ENCODE measurements around the gene FBRS.

The FBRS gene

GRCh38 chr16:30649725-30650368, 8.4 kb upstream of the FBRS start:
- TF ChIP-seq TEAD4 (IDR thresholded peaks at IDR 0.05) (no peak), USF1 (IDR thresholded peaks at IDR 0.05) (no peak), ZBTB7A (IDR thresholded peaks at IDR 0.05; ENCODE audit: low read depth) (no peak), NFIC (IDR thresholded peaks at IDR 0.05) (no peak), EP300 (IDR thresholded peaks at IDR 0.05; ENCODE audit: borderline replicate concordance) (no peak), MAX (IDR thresholded peaks at IDR 0.05) (no peak), FOXM1 (IDR thresholded peaks at IDR 0.05; ENCODE audit: borderline replicate concordance, low read depth) (no peak), RAD21 (IDR thresholded peaks at IDR 0.05; ENCODE audit: low read depth) (no peak), YY1 (IDR thresholded peaks at IDR 0.05; ENCODE audit: low read depth) (no peak), TAF1 (IDR thresholded peaks at IDR 0.05; ENCODE audit: low read depth) (no peak), TCF12 (IDR thresholded peaks at IDR 0.05; ENCODE audit: low read depth) (no peak), EGR1 (IDR thresholded peaks at IDR 0.05) (no peak), CEBPB (IDR thresholded peaks at IDR 0.05) (no peak), CREB1 (IDR thresholded peaks at IDR 0.05; ENCODE audit: low read depth) (no peak)

- TF ChIP-seq RAD21 (IDR thresholded peaks at IDR 0.05; ENCODE audit: low read depth), result no peak
- TF ChIP-seq NFIC (IDR thresholded peaks at IDR 0.05), result no peak
- peak; percentile 100 for TF ChIP-seq YY1 (IDR thresholded peaks at IDR 0.05; ENCODE audit: low read depth)
- TF ChIP-seq TEAD4 (IDR thresholded peaks at IDR 0.05), result no peak
- TF ChIP-seq TAF1 (IDR thresholded peaks at IDR 0.05; ENCODE audit: low read depth), result no peak
- peak; percentile 91 for TF ChIP-seq EGR1 (IDR thresholded peaks at IDR 0.05)
- TF ChIP-seq ZBTB7A (IDR thresholded peaks at IDR 0.05; ENCODE audit: low read depth), result no peak; the same call in none of the 2 replicates
- TF ChIP-seq FOXM1 (IDR thresholded peaks at IDR 0.05; ENCODE audit: borderline replicate concordance, low read depth), result peak; percentile 59; the same call in 1 of the 2 replicates
- no peak for TF ChIP-seq REST (IDR thresholded peaks at IDR 0.05; ENCODE audit: low read depth)
- TF ChIP-seq CEBPB (IDR thresholded peaks at IDR 0.05), result no peak
- peak; percentile 24; the same call in 1 of the 2 replicates for TF ChIP-seq MAX (IDR thresholded peaks at IDR 0.05)
- peak; percentile 58; the same call in 1 of the 2 replicates for TF ChIP-seq CREB1 (IDR thresholded peaks at IDR 0.05; ENCODE audit: low read depth)
- peak; percentile 53; the same call in 1 of the 2 replicates for TF ChIP-seq TCF12 (IDR thresholded peaks at IDR 0.05; ENCODE audit: low read depth)
- TF ChIP-seq USF1 (IDR thresholded peaks at IDR 0.05), result no peak
- TF ChIP-seq EP300 (IDR thresholded peaks at IDR 0.05; ENCODE audit: borderline replicate concordance), result no peak
These were observed 7.7 kb upstream of the FBRS start, which contains the start of gene PRR14 for GRCh38 chr16:30650369-30651123. Gene PRR14 (plus strand): TSS chr16:30650960. CDS start chr16:30651646, 686 bp downstream.

- TF ChIP-seq RAD21 (IDR thresholded peaks at IDR 0.05; ENCODE audit: low read depth) (peak; percentile 24; the same call in 1 of the 2 replicates), FOXM1 (IDR thresholded peaks at IDR 0.05; ENCODE audit: borderline replicate concordance, low read depth) (no peak), TCF12 (IDR thresholded peaks at IDR 0.05; ENCODE audit: low read depth) (no peak), MAX (IDR thresholded peaks at IDR 0.05) (0 out of 2 replicates have a peak, but pooled peaks have one; percentile 6), YY1 (IDR thresholded peaks at IDR 0.05; ENCODE audit: low read depth) (no peak), REST (IDR thresholded peaks at IDR 0.05; ENCODE audit: low read depth) (peak; percentile 31)
These were observed 6.9 kb upstream of the FBRS start for GRCh38 chr16:30651124-30652004.

- TF ChIP-seq CEBPB (IDR thresholded peaks at IDR 0.05) (no peak), TAF1 (IDR thresholded peaks at IDR 0.05; ENCODE audit: low read depth) (no peak), TEAD4 (IDR thresholded peaks at IDR 0.05) (no peak), YY1 (IDR thresholded peaks at IDR 0.05; ENCODE audit: low read depth) (no peak), USF1 (IDR thresholded peaks at IDR 0.05) (no peak), ZBTB7A (IDR thresholded peaks at IDR 0.05; ENCODE audit: low read depth) (no peak), NFIC (IDR thresholded peaks at IDR 0.05) (no peak), TCF12 (IDR thresholded peaks at IDR 0.05; ENCODE audit: low read depth) (no peak), CREB1 (IDR thresholded peaks at IDR 0.05; ENCODE audit: low read depth) (no peak), EGR1 (IDR thresholded peaks at IDR 0.05) (no peak), FOXM1 (IDR thresholded peaks at IDR 0.05; ENCODE audit: borderline replicate concordance, low read depth) (no peak), RAD21 (IDR thresholded peaks at IDR 0.05; ENCODE audit: low read depth) (no peak), REST (IDR thresholded peaks at IDR 0.05; ENCODE audit: low read depth) (no peak), EP300 (IDR thresholded peaks at IDR 0.05; ENCODE audit: borderline replicate concordance) (no peak), MAX (IDR thresholded peaks at IDR 0.05) (no peak)
These were observed 6.3 kb upstream of the FBRS start for GRCh38 chr16:30652005-30652296.

Measured in Ishikawa (cell line).